Astrocyte of the spinal cord (primary cell): ENCODE measurements around the gene PILRB.
"Not testable (repeated sequence)": the region's sequence is repeated elsewhere in the genome, so short reads cannot be mapped to it uniquely, and the experiment has no call there.

ENCODE experiments used
- DNase-seq: peaks from one replicate; pipeline ENCODE4 v3.0.0; 2011; ENCODE audit warnings: low read depth, low spot score
- H3K4me3 ChIP-seq: 2 replicates; pipeline ENCODE4 v1.5.1; 2011; ENCODE audit warnings: low read depth, mild to moderate bottlenecking, low read length, moderate library complexity
- in situ Hi-C: cut with HindIII; loops from 2 replicates; pipeline ENCODE4 v1.10.0; 2017; ENCODE audit warnings: low sequenced_read_pairs
- TF ChIP-seq, protein P1 (sequence below): IDR thresholded peaks from 2 replicates; pipeline ENCODE4 v1.5.1; 2012; ENCODE audit warnings: low read depth, mild to moderate bottlenecking, low read length, inconsistent platforms

Gene PILRB

DNA sequence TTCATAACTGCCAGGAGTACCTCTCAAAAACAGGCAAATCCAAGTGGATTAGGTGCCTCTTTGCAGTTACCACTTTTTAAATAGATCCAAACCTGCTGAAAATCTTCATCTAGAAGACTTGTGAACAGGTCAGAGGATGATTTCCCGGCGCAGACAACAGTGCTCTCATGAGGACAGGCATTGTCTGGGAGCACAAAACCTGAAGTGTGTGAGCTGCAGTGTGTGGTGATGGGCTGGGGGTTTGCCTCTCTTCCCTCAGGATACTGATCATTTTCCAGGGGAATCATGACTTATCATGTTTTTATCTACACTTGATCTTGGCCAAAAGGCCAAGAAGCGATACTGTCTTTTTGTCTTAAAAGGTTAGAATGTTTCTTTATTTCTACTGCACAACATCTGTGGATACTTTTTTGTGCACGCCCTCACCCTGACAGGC is 13.8 kb upstream of the PILRB start:
- TF ChIP-seq, protein P1, sequence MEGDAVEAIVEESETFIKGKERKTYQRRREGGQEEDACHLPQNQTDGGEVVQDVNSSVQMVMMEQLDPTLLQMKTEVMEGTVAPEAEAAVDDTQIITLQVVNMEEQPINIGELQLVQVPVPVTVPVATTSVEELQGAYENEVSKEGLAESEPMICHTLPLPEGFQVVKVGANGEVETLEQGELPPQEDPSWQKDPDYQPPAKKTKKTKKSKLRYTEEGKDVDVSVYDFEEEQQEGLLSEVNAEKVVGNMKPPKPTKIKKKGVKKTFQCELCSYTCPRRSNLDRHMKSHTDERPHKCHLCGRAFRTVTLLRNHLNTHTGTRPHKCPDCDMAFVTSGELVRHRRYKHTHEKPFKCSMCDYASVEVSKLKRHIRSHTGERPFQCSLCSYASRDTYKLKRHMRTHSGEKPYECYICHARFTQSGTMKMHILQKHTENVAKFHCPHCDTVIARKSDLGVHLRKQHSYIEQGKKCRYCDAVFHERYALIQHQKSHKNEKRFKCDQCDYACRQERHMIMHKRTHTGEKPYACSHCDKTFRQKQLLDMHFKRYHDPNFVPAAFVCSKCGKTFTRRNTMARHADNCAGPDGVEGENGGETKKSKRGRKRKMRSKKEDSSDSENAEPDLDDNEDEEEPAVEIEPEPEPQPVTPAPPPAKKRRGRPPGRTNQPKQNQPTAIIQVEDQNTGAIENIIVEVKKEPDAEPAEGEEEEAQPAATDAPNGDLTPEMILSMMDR, result peak; percentile 26
- H3K4me3 ChIP-seq, in situ Hi-C loops, DNase-seq: not testable (repeated sequence)

DNA sequence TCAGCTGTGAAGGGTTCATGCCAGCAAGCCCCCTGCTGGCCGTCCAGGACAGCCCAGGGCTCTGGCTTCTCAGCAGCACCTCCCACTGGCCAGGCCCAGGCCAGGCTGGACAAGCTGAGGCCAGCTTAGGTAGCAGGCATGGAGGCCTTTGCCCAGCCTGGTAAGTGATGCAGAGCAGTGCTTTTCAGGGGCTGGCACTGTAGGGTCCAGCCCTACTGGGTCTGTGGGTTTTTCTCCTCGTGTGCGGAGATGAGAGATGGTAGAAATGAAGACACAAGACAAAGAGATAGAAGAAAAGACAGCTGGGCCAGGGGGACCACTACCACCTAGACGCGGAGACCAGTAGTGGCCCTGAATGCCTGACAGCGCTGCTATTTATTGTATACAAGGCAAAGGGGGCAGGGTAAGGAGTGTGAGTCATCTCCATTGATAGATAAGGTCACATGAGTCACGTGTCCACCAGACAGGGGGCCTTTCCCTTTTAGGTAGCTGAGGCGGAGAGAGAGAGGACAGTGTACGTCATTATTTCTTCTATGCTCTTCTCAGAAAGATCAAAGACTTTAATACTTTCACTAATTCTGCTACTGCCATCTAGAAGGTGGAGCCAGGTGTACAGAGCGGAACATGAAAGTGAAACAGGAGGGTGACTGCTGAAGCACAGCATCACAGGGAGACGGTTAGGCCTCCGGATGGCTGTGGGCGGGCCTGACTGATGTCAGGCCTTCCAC is 13.2 kb upstream of the PILRB start:
- DNase-seq, result peak; percentile 59
- in situ Hi-C loops, H3K4me3 ChIP-seq: not testable (repeated sequence)
- TF ChIP-seq, protein P1, result peak; percentile 44

DNA sequence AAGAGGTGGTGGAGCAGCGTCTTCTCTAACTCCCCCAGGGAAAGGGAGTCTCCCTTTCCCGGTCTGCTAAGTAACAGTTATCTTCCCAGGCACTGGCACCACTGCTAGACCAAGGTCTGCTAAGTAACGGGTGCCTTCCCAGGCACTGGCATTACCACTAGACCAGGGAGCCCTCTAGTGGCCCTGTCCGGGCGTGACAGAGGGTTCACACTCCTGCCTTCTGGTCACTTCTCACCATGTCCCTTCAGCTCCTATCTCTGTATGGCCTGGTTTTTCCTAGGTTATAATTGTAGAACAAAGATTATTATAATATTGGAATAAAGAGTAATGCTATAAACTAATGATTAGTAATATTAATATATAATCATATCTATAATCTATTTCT is 12.6 kb upstream of the PILRB start:
- H3K4me3 ChIP-seq, in situ Hi-C loops: not testable (repeated sequence)
- peak; percentile 52 for DNase-seq
- TF ChIP-seq, protein P1, result peak; percentile 49

DNA sequence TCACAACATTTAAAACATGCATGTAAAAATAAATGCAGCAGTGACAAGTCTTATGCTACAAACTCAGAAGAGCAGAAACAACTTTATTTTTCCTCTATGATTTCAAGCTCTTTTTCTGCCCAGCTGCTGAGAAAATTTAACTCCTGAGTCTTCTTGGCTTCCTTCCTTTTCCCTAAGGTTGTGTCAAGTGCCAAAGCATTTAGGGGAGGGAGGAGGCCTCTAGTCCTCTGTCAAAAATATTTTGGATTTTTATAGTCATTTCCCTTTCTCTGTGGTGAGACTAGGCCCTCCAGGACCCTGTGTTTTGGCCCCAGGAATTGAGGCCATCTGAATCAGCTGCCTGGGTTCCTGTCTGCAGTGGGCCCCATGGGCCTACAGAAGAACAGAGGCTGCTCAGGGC is 11.0 kb upstream of the PILRB start:
- TF ChIP-seq, protein P1, result no peak
- DNase-seq, result no peak
- in situ Hi-C loops, result no loop called here
- H3K4me3 ChIP-seq, result no peak overlapping the region

DNA sequence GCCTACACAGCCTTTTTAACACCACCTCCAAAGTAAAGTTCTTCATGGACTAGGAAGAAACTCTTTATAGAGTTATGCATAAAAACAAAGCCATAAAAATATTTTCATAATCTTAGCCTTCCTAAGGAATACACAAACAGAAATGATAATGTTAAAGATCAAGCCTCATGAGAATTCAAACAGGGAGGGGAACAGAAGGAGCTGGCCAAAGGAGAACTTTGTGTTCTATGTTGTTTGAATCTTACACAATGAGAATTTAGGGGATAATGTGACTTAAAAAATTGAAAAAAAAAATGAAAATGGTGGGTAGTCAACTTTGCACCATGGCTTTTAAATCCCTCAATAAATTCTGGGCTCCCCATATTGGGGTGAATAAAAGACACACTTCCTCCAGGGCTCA is 9.1 kb upstream of the PILRB start:
- in situ Hi-C loops, result no loop called here
- no peak overlapping the region for H3K4me3 ChIP-seq
- TF ChIP-seq, protein P1, result no peak
- DNase-seq, result no peak

DNA sequence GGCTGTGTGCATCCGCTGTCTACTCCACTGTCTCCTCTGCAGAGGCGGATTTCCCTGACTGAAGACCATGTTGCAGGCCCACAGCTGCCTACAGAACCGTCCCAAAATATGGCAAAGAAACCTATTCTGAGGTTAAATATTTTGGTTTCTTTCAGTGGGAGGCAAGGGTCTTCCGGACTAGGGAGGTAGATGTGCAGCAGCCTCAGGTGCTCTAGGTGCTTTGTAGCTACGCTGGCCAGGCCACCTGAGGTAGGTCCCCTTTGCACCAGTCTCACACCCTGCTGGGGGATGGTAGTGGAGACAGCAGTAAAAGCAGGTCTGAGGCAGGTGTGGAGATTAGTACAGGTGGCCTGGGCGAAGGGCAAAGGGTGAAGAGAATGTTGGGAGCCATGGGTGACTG is 8.2 kb upstream of the PILRB start:
- TF ChIP-seq, protein P1, result no peak
- in situ Hi-C loops, result no loop called here
- H3K4me3 ChIP-seq, result no peak overlapping the region
- no peak for DNase-seq
